Prostate gland (tissue), 2 donors: ENCODE data around the gene C16orf74.

Experiments used
- CTCF ChIP-seq, 4 experiments: fragments of 200-600 bp in 2 of 4; fragments of 450-650 bp in 2 of 4; sonication (generic) in 2 of 4; IDR thresholded peaks; 1 replicate in 3 of 4; 2 replicates in 1 of 4; pipeline ENCODE4 v1.5.1; 2016 to 2019; ENCODE audit warnings: antibody characterized with exemption in 4 of 4, mild to moderate bottlenecking in 2 of 4, moderate library complexity in 2 of 4
- POLR2A ChIP-seq: fragments of 450-650 bp; IDR thresholded peaks from one replicate; pipeline ENCODE4 v1.6.1; 2016; ENCODE audit warnings: antibody characterized with exemption, mild to moderate bottlenecking
- POLR2AphosphoS5 ChIP-seq: sonication (generic); formaldehyde crosslinking; IDR thresholded peaks from one replicate; pipeline ENCODE4 v1.6.1; 2017; ENCODE audit warnings: antibody characterized with exemption

- TF ChIP-seq CTCF (IDR thresholded peaks at IDR 0.05) (no peak), POLR2A (no peak), POLR2AphosphoS5 (no peak)
Measured at GRCh38 chr16:85695196-85696128, 55.4 kb downstream of the C16orf74 start.
